SK-N-SH treated with all-trans-retinoic acid at 6 μM for 48 hours (cell line): ENCODE data around the gene ADAM15.

ENCODE experiments used
- ARNTL ChIP-seq: fragments of 450-650 bp; formaldehyde crosslinking; IDR thresholded peaks from 2 replicates; pipeline ENCODE4 v1.5.0; 2020; ENCODE audit warnings: low read depth, mild to moderate bottlenecking, moderate library complexity, borderline replicate concordance
- CREB5 ChIP-seq: fragments of 250-450 bp; sonication (Bioruptor Pico); IDR thresholded peaks from 2 replicates; pipeline ENCODE4 v1.5.1; 2020; ENCODE audit warnings: low read depth, mild to moderate bottlenecking, moderate library complexity
- ESRRG ChIP-seq: fragments of 250-450 bp; sonication (Bioruptor Pico); IDR thresholded peaks from 2 replicates; pipeline ENCODE4 v1.6.1; 2021; ENCODE audit warnings: mild to moderate bottlenecking
- GLIS3 ChIP-seq: fragments of 250-450 bp; sonication (Bioruptor Pico); IDR thresholded peaks from 2 replicates; pipeline ENCODE4 v1.5.0; 2020; ENCODE audit warnings: mild to moderate bottlenecking, moderate library complexity
- PATZ1 ChIP-seq: fragments of 250-450 bp; sonication (Bioruptor Pico); IDR thresholded peaks from 2 replicates; pipeline ENCODE4 v1.8.0; 2020; ENCODE audit warnings: mild to moderate bottlenecking, moderate library complexity, borderline replicate concordance
- POU6F1 ChIP-seq: fragments of 250-450 bp; sonication (Bioruptor Pico); IDR thresholded peaks from 2 replicates; pipeline ENCODE4 v1.8.0; 2021; ENCODE audit warnings: low read depth, mild to moderate bottlenecking, moderate library complexity, borderline replicate concordance
- PPARA ChIP-seq: fragments of 250-450 bp; sonication (Bioruptor Pico); IDR thresholded peaks from 2 replicates; pipeline ENCODE4 v1.5.0; 2020; ENCODE audit warnings: mild to moderate bottlenecking, borderline replicate concordance
- RARB ChIP-seq: fragments of 250-450 bp; sonication (Bioruptor Pico); IDR thresholded peaks from 2 replicates; pipeline ENCODE4 v1.8.0; 2021; ENCODE audit warnings: mild to moderate bottlenecking, moderate library complexity
- SNAI2 ChIP-seq: fragments of 250-450 bp; sonication (Bioruptor Pico); IDR thresholded peaks from 2 replicates; pipeline ENCODE4 v1.5.0; 2020; ENCODE audit warnings: mild to moderate bottlenecking, moderate library complexity
- TCF4 ChIP-seq: fragments of 250-450 bp; sonication (Bioruptor Pico); IDR thresholded peaks from 2 replicates; pipeline ENCODE4 v1.8.0; 2021; ENCODE audit warnings: mild to moderate bottlenecking, moderate library complexity, borderline replicate concordance
- TOX ChIP-seq: fragments of 250-450 bp; sonication (Bioruptor Pico); IDR thresholded peaks from 2 replicates; pipeline ENCODE4 v1.8.0; 2021; ENCODE audit warnings: mild to moderate bottlenecking, moderate library complexity, borderline replicate concordance
- ZFP3 ChIP-seq: fragments of 250-450 bp; sonication (Bioruptor Pico); IDR thresholded peaks from 2 replicates; pipeline ENCODE4 v1.5.0; 2020; ENCODE audit warnings: mild to moderate bottlenecking, moderate library complexity
- ZFP30 ChIP-seq: fragments of 450-650 bp; formaldehyde crosslinking; IDR thresholded peaks from 2 replicates; pipeline ENCODE4 v1.5.0; 2022; ENCODE audit warnings: mild to moderate bottlenecking, moderate library complexity
- ZNF8 ChIP-seq: fragments of 450-650 bp; formaldehyde crosslinking; IDR thresholded peaks from 2 replicates; pipeline ENCODE4 v1.5.0; 2020; ENCODE audit warnings: mild to moderate bottlenecking, moderate library complexity

GRCh38 chr1:155103325-155103724 lies 52.2 kb downstream of the ADAM15 start:
- TF ChIP-seq TCF4 (CRISPR knock-in tag) (no peak), ZFP3 (CRISPR knock-in tag) (no peak), RARB (CRISPR knock-in tag) (no peak), TOX (CRISPR knock-in tag) (no peak), PATZ1 (CRISPR knock-in tag) (no peak), SNAI2 (no peak), ARNTL (no peak), ZNF8 (CRISPR knock-in tag) (no peak), ESRRG (no peak), CREB5 (CRISPR knock-in tag) (no peak), POU6F1 (CRISPR knock-in tag) (no peak), PPARA (CRISPR knock-in tag) (no peak), ZFP30 (CRISPR knock-in tag) (no peak), GLIS3 (CRISPR knock-in tag) (no peak)
